ENCODE data around the gene ZNF827.

- TF ChIP-seq, protein P1, sequence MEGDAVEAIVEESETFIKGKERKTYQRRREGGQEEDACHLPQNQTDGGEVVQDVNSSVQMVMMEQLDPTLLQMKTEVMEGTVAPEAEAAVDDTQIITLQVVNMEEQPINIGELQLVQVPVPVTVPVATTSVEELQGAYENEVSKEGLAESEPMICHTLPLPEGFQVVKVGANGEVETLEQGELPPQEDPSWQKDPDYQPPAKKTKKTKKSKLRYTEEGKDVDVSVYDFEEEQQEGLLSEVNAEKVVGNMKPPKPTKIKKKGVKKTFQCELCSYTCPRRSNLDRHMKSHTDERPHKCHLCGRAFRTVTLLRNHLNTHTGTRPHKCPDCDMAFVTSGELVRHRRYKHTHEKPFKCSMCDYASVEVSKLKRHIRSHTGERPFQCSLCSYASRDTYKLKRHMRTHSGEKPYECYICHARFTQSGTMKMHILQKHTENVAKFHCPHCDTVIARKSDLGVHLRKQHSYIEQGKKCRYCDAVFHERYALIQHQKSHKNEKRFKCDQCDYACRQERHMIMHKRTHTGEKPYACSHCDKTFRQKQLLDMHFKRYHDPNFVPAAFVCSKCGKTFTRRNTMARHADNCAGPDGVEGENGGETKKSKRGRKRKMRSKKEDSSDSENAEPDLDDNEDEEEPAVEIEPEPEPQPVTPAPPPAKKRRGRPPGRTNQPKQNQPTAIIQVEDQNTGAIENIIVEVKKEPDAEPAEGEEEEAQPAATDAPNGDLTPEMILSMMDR (IDR thresholded peaks at IDR 0.05) = no peak
- TF ChIP-seq, protein P2, sequence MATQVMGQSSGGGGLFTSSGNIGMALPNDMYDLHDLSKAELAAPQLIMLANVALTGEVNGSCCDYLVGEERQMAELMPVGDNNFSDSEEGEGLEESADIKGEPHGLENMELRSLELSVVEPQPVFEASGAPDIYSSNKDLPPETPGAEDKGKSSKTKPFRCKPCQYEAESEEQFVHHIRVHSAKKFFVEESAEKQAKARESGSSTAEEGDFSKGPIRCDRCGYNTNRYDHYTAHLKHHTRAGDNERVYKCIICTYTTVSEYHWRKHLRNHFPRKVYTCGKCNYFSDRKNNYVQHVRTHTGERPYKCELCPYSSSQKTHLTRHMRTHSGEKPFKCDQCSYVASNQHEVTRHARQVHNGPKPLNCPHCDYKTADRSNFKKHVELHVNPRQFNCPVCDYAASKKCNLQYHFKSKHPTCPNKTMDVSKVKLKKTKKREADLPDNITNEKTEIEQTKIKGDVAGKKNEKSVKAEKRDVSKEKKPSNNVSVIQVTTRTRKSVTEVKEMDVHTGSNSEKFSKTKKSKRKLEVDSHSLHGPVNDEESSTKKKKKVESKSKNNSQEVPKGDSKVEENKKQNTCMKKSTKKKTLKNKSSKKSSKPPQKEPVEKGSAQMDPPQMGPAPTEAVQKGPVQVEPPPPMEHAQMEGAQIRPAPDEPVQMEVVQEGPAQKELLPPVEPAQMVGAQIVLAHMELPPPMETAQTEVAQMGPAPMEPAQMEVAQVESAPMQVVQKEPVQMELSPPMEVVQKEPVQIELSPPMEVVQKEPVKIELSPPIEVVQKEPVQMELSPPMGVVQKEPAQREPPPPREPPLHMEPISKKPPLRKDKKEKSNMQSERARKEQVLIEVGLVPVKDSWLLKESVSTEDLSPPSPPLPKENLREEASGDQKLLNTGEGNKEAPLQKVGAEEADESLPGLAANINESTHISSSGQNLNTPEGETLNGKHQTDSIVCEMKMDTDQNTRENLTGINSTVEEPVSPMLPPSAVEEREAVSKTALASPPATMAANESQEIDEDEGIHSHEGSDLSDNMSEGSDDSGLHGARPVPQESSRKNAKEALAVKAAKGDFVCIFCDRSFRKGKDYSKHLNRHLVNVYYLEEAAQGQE (IDR thresholded peaks at IDR 0.05; ENCODE audit: insufficient read depth in 1 of 2, low read depth in 2 of 2, low read length in 1 of 2) = no peak
- TF ChIP-seq POLR2AphosphoS5 (IDR thresholded peaks at IDR 0.05; ENCODE audit: low read depth, low read length) (no peak), SIN3A (IDR thresholded peaks at IDR 0.05; ENCODE audit: borderline replicate concordance, insufficient read depth, low read depth, low read length) (no peak)
These were observed 172.3 kb downstream of the ZNF827 start for GRCh38 chr4:145766273-145766672.
